ENCODE data around the gene TSPAN5.
A peak's percentile ranks its signal among the peaks of the same experiment; 100 is the strongest.

TSPAN5 gene

DNA sequence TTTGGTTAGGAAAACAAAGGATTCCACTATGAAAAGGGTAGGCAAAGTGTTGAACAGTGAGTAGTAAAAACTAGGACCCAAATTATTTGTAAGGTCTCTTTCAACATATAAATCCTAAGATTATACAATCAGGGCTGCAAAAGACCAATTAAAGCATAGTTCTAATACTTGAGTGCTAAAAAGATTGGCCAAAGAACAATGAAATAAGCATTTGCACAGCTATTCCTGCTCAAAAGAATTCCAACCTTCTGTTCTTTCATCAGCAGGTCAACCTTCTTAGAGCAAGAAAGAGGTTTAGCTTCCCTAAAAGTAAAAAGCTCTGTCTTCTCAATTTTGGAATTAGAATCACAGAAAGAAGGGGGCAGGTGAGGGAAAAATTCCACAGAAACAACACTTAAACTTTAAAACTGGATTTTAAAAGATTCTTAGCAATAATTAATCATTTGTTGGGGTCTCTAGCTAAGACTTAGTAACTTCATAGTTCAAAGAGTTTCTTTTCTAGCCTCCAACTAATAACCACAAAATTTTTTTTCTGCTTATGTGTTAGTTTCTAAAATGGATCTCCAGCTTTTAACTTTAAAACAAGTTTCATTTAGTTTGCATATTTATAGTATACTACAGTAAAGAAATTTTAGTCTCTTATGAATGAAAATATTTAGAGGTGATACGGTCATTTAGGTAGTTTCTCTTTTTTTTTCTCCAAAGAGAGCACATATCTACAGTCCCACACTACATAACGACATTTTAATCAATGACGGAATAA, 16.3 kb downstream of the TSPAN5 start:
- DNase-seq, result no peak

DNA sequence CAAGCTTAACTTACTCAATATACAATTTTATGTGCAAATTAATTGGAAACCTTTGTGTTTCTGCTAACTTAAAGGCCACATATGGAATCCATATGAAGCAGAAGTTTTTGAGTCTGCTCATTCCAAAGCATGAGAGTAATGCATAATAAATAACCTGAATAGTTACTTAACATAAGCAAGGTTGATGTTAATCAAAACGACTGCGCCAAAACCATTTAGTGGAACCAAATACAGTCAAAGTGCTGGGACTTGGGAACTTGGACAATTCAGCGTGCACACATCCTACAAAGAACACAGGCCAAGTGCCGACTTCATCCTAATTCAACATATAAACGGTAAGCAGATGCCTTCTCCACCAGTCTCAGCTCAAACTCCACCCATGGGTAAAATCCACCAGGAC, 17.0 kb downstream of the TSPAN5 start:
- DNase-seq, result peak; percentile 89

DNA sequence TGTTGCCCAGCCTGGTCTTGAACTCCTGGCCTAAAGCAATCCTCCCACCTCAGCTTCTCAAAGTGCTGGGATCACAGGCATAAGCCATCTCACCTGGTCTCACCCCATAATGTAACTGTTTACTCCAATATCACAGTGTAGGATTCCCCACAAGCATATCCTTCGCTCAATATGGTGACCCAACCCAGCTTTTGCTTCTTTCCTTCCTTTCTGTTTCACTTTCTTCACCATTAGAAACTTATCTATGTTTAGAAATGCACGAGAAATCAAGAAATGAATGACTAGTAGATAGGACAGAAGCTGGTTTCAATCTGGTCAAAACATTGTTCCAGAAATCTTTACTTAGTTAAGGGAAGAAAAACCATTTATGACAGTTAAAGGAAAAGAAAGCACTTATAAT, 18.9 kb downstream of the TSPAN5 start:
- DNase-seq, result no peak

GRCh38 chr4:98639108-98639507, 19.3 kb downstream of the TSPAN5 start:
- no peak for DNase-seq

- DNase-seq, result no peak
Measured at GRCh38 chr4:98638661-98639060, 19.8 kb downstream of the TSPAN5 start.

- DNase-seq, result no peak
Measured at GRCh38 chr4:98634061-98634460, 24.4 kb downstream of the TSPAN5 start.

- no peak for DNase-seq
Measured at GRCh38 chr4:98633159-98633558, 25.3 kb downstream of the TSPAN5 start.

DNA sequence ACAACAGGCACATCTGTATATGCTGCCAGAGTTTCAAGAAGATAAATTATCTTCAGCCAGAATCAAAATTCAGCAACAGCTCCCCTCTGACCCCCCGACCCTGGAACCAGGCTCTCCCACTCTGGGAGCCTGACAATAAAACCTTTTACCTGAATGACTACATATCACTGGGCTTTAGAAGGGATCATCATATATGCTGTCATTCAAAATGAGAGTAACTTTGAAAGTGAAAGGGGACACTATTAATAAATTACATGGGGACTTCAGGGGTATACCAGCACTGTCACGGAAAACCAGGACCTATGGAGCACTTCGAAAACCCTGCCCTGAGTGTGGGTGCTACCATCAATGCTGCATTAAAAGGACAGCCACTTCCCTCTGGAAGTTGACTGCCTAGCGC, 26.2 kb downstream of the TSPAN5 start:
- DNase-seq, result no peak

DNA sequence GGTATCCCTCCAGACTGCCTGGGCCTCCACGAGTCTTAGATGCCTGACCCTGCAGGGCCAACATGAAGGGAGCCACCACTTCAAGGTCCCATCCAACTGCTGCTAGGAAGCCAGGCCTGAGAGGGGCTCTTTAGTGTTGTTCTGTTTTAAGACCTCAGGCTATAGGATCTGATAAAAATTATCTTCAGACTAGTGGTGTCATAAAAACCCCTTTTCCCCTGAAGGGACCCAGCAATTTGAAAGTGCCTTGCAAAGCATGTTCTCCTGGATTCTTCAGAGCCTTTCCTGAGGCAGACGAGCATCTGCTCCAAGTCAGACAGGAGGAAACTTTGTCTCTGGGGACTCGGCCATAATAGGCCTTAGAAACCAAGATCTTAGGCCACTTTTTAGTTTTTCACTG, 26.9 kb downstream of the TSPAN5 start:
- DNase-seq, result no peak

GRCh38 chr4:98630737-98631454, 27.5 kb downstream of the TSPAN5 start:
- no peak for DNase-seq

DNA sequence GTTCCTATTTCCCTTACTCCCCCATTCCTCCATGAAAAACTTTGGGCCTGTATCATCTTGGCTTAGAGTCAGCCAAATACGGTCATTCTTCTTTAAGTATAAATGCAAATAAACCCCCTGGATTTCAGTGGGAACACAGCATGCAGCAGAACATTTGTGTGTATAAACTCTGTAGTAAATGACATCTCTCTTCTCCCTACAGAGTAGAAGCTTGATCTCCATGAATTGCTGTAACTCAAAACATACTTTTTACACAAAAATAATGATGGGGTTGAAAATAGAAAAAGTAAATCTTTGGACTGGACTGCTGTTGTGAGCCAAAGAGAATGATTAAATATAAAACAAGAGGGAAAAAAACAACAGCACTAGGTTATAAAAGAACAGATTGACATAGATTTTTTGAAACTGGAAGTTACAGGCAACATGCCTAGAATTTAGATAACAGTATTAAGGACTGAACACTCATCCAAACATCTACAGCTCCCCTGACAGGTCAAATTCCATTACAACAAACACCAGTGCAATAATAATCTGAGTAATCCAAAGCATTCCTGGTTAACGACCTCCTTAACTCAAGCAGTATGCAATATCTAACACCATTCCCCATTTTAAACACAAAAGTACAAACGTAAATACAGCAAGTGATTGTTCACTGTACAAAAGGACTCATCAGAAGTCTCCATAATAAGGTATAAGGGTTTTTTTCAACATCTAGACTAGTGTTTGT, 30.7 kb downstream of the TSPAN5 start:
- peak; percentile 85 for DNase-seq

DNA sequence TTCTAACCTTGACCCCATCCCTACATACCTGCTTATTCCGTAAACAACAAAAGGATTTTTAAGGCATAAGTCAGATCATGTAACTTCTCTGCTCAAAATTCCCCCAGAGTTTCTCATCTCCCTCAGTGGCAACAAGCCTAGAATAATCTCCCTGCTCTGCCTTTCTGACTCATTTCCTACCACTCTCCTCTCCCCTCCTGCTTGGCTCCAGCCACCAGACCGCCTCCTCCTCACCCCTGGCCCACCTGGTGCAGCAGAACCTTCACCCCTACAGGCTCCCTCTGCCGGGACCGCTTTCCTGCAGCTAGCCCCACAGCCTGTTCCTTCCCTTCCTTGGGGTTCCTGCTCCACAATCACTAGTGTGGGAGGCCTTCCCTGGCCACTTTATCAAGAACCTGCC, 32.1 kb downstream of the TSPAN5 start:
- DNase-seq, result peak; percentile 88

GRCh38 chr4:98625920-98626319, 32.5 kb downstream of the TSPAN5 start:
- DNase-seq, result no peak

- no peak for DNase-seq
Measured at GRCh38 chr4:98625399-98625798, 33.0 kb downstream of the TSPAN5 start.

- no peak for DNase-seq
Measured at GRCh38 chr4:98624642-98625041, 33.8 kb downstream of the TSPAN5 start.

DNA sequence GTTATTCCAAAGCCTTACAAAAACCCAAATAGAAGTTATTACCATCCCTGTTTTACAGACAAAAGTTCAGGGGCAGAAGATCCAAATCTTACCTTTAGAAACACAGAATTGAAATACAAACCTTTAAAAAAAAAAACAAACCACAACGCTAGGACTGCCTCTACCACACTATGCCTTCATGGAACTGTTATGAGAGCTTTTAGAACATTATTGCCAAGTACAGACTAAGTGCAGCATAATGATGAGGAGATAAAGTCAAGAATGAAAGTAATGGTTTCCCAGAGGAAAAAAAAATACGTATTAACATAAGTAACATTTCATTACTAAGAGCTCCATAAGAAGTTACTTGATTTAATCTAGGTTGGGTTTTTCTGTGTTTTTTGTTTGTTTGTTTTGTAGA, 34.3 kb downstream of the TSPAN5 start:
- no peak for DNase-seq

- DNase-seq, result no peak
Measured at GRCh38 chr4:98623126-98623802, 35.1 kb downstream of the TSPAN5 start.

- DNase-seq, result no peak
Measured at GRCh38 chr4:98620087-98620784, 38.2 kb downstream of the TSPAN5 start.

GRCh38 chr4:98619180-98619579, 39.2 kb downstream of the TSPAN5 start:
- DNase-seq, result no peak

GRCh38 chr4:98618680-98619079, 39.7 kb downstream of the TSPAN5 start:
- DNase-seq, result no peak

- no peak for DNase-seq
Measured at GRCh38 chr4:98617358-98618047, 40.9 kb downstream of the TSPAN5 start.

- DNase-seq, result no peak
Measured at GRCh38 chr4:98615991-98616390, 42.4 kb downstream of the TSPAN5 start.
